Measurements from ENCODE around the gene GPR162. TPM values are rescaled to one million over a fixed set of nuclear protein-coding genes. Genes with fewer than 3 reads are reported as not detected.
"Not testable (repeated sequence)": the region's sequence is repeated elsewhere in the genome, so short reads cannot be mapped to it uniquely, and the experiment has no call there.

GPR162 gene
- total RNA-seq, 1 experiment from 2014 or later: 2.4 TPM

DNA sequence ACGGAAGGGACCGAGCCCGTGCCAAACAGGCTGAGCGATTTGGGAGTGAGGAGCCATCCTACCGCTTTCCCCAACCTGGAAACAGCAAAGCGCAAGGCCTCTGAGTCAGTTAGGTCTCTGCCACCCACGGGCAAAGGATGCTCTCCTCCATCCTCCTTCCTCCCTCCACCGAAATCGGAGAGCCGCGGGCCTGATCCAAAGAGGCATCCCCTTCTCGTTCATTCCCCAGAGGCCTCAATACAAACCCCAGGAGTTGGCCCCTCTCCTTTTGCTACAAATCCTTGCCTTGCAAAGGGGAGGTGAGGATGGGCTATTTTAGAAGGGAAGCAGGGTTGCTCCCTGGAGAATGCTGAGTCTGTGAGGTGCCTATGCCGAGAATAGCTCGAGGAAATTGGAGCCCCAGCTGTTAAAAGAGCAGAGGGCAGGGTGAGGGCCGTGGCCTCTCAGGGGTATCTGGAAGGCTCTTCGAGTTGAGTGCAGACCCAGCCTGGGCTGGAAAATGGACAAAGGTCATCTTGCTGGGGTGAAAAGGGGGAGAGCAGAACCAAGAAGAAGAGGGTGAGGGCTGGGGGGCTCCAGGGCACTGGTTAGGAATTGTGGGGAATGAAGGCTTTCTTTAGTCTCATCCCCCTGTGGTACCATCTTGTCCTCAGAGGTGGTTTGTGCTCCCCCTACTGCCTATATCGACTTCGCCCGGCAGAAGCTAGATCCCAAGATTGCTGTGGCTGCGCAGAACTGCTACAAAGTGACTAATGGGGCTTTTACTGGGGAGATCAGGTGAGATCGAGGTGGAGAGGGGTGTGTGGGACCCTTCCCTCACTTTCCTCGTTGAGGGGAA is 46.8 kb downstream of the GPR162 start:
- Histone ChIP-seq H3K4me3 (peak overlapping the region; percentile 97), H3K9me3 (ENCODE audit: insufficient read depth, low read depth) (no peaks in the 10 kb centered on the region), H3K27ac (peak overlapping the region; percentile 72), H3K4me2 (peak overlapping the region; percentile 79), H3K79me2 (ENCODE audit: low read depth) (peaks cover 39% of the 10 kb centered on the region), H2AFZ (peak overlapping the region; percentile 76; the same call in 1 of the 2 replicates), H3K9me2 (ENCODE audit: insufficient read depth) (no peaks in the 10 kb centered on the region), H3F3A (ENCODE audit: insufficient read depth, low read depth) (peaks cover 74% of the 10 kb centered on the region), H3K36me3 (ENCODE audit: low read depth) (peaks cover 15% of the 10 kb centered on the region), H3K27me3 (ENCODE audit: insufficient read depth, low read depth) (no peaks in the 10 kb centered on the region), H3K4me1 (replicated peaks; ENCODE audit: insufficient read depth) (peaks cover 32% of the 10 kb centered on the region), H4K20me1 (ENCODE audit: insufficient read depth) (peaks cover 41% of the 10 kb centered on the region)
- no TSS peak for BruUV-seq (replicated peaks)
- TF ChIP-seq, protein P1, sequence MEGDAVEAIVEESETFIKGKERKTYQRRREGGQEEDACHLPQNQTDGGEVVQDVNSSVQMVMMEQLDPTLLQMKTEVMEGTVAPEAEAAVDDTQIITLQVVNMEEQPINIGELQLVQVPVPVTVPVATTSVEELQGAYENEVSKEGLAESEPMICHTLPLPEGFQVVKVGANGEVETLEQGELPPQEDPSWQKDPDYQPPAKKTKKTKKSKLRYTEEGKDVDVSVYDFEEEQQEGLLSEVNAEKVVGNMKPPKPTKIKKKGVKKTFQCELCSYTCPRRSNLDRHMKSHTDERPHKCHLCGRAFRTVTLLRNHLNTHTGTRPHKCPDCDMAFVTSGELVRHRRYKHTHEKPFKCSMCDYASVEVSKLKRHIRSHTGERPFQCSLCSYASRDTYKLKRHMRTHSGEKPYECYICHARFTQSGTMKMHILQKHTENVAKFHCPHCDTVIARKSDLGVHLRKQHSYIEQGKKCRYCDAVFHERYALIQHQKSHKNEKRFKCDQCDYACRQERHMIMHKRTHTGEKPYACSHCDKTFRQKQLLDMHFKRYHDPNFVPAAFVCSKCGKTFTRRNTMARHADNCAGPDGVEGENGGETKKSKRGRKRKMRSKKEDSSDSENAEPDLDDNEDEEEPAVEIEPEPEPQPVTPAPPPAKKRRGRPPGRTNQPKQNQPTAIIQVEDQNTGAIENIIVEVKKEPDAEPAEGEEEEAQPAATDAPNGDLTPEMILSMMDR (conservative IDR thresholded peaks at IDR 0.05): no peak; the same call in 1 of the 2 replicates
- no peak for TF ChIP-seq EZH2 (IDR thresholded peaks at IDR 0.05; ENCODE audit: low read depth)
- ChIA-PET CTCF (interaction anchor here (0.6 to 1.4 kb wide), 7 partner anchors 24 to 736 kb away, joined by 3 to 15 read pairs (median 5); partner anchors contain the start of gene MLF2), POLR2A (ENCODE audit: unreplicated experiment) (interaction anchor here (0.5 to 0.7 kb wide), 6 partner anchors 18 to 1061 kb away, joined by 3 to 5 read pairs (median 4); partner anchors contain the start of genes CDCA3 and MLF2)
- DNase-seq: no peak
- intact Hi-C loops (cut with micrococcal nuclease; ENCODE audit: unreplicated experiment): loop anchor here (1.0 to 2.0 kb wide), 6 partner anchors 70 to 320 kb away; partner anchors contain the start of genes C1RL and LPCAT3

DNA sequence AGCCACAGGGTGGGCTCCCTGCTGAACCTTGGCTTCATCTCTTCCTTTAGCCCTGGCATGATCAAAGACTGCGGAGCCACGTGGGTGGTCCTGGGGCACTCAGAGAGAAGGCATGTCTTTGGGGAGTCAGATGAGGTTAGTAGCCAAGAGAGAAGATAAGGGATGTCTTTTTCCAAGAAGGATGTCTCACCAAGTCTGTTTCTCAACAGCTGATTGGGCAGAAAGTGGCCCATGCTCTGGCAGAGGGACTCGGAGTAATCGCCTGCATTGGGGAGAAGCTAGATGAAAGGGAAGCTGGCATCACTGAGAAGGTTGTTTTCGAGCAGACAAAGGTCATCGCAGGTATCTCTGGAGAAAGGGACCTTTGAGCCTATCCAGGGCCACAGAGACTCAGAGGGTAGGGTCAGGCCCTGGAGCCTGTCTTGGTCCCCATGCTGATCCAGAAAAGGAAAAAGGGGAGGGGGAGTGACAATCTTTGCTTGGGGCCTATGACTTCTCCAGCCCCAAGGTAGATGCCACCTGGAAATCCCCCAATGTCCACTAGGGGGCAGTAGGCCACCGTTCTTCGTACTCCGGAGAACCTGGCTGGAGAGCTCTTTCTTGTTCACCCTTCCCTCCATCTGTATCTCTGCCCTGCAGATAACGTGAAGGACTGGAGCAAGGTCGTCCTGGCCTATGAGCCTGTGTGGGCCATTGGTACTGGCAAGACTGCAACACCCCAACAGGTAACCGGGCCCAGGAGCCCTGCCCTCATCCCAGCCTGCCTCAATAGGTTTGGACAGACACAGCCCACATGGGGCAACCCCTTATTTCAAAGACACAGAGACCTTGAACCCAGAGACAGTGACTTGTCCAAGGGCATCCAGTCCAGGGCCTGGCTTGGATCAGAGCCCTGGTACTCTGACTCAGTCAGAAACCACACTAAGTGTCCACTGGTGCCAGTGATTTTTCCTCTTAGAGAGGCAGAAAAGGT is 47.7 kb downstream of the GPR162 start:
- Histone ChIP-seq H3F3A (ENCODE audit: insufficient read depth, low read depth) (peaks cover 80% of the 10 kb centered on the region), H3K79me2 (ENCODE audit: low read depth) (peaks cover 39% of the 10 kb centered on the region), H2AFZ (no peak overlapping the region), H3K4me2 (peak overlapping the region; percentile 79), H3K27ac (no peak overlapping the region), H4K20me1 (ENCODE audit: insufficient read depth) (peaks cover 41% of the 10 kb centered on the region), H3K36me3 (ENCODE audit: low read depth) (peaks cover 15% of the 10 kb centered on the region), H3K27me3 (ENCODE audit: insufficient read depth, low read depth) (no peaks in the 10 kb centered on the region), H3K4me1 (replicated peaks; ENCODE audit: insufficient read depth) (peaks cover 40% of the 10 kb centered on the region), H3K4me3 (peak overlapping the region; percentile 97), H3K9me3 (ENCODE audit: insufficient read depth, low read depth) (no peaks in the 10 kb centered on the region), H3K9me2 (ENCODE audit: insufficient read depth) (no peaks in the 10 kb centered on the region)
- no peak for TF ChIP-seq EZH2 (IDR thresholded peaks at IDR 0.05; ENCODE audit: low read depth)
- TF ChIP-seq, protein P1 (conservative IDR thresholded peaks at IDR 0.05): peak; percentile 96
- peak; percentile 71 to 89 for DNase-seq
- ChIA-PET POLR2A (ENCODE audit: unreplicated experiment) (interaction anchor here (0.5 to 1.0 kb wide), 12 partner anchors 17 to 1060 kb away, joined by 3 to 20 read pairs (median 4); partner anchors contain the start of genes C12orf57, CDCA3, RNU7-1 and USP5), CTCF (interaction anchor here (0.5 to 1.9 kb wide), 18 partner anchors 16 to 567 kb away, joined by 3 to 21 read pairs (median 5); partner anchors contain the start of genes C12orf57, MLF2 and RNU7-1)
- intact Hi-C loops (cut with micrococcal nuclease; ENCODE audit: unreplicated experiment): loop anchor here (1.0 to 5.0 kb wide), 7 partner anchors 69 to 319 kb away; partner anchors contain the start of genes C1R, C1RL and LPCAT3
- TSS peak; percentile 27 for BruUV-seq (replicated peaks)

DNA sequence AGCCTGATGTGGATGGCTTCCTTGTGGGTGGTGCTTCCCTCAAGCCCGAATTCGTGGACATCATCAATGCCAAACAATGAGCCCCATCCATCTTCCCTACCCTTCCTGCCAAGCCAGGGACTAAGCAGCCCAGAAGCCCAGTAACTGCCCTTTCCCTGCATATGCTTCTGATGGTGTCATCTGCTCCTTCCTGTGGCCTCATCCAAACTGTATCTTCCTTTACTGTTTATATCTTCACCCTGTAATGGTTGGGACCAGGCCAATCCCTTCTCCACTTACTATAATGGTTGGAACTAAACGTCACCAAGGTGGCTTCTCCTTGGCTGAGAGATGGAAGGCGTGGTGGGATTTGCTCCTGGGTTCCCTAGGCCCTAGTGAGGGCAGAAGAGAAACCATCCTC is 48.7 kb downstream of the GPR162 start:
- H2AFZ ChIP-seq; BruUV-seq (replicated peaks); H3K27ac ChIP-seq; H3K4me2 ChIP-seq; H3K27me3 ChIP-seq (ENCODE audit: insufficient read depth, low read depth); H3K9me3 ChIP-seq (ENCODE audit: insufficient read depth, low read depth); H3K4me3 ChIP-seq; H3K9me2 ChIP-seq (ENCODE audit: insufficient read depth); DNase-seq; POLR2A ChIA-PET (ENCODE audit: unreplicated experiment): not testable (repeated sequence)
- H3F3A ChIP-seq (ENCODE audit: insufficient read depth, low read depth): peaks cover 78% of the 10 kb centered on the region
- CTCF ChIA-PET: interaction anchor here (0.6 to 1.9 kb wide), 3 partner anchors 57 to 91 kb away, joined by 3 to 21 read pairs (median 4); partner anchors contain the start of genes C12orf57 and RNU7-1
- H3K36me3 ChIP-seq (ENCODE audit: low read depth): peaks cover 12% of the 10 kb centered on the region; the same call in 1 of the 2 replicates
- H3K4me1 ChIP-seq (replicated peaks; ENCODE audit: insufficient read depth): peaks cover 41% of the 10 kb centered on the region
- intact Hi-C loops (cut with micrococcal nuclease; ENCODE audit: unreplicated experiment): loop anchor here (5.0 kb wide), 1 partner anchor 222 kb away; the partner anchor contains the start of gene C1R
- peaks cover 39% of the 10 kb centered on the region for H3K79me2 ChIP-seq (ENCODE audit: low read depth)
- H4K20me1 ChIP-seq (ENCODE audit: insufficient read depth): peaks cover 41% of the 10 kb centered on the region

Data from PC-9 (cell line).